ENCODE data around the gene ERCC6.

ERCC6 gene

DNA sequence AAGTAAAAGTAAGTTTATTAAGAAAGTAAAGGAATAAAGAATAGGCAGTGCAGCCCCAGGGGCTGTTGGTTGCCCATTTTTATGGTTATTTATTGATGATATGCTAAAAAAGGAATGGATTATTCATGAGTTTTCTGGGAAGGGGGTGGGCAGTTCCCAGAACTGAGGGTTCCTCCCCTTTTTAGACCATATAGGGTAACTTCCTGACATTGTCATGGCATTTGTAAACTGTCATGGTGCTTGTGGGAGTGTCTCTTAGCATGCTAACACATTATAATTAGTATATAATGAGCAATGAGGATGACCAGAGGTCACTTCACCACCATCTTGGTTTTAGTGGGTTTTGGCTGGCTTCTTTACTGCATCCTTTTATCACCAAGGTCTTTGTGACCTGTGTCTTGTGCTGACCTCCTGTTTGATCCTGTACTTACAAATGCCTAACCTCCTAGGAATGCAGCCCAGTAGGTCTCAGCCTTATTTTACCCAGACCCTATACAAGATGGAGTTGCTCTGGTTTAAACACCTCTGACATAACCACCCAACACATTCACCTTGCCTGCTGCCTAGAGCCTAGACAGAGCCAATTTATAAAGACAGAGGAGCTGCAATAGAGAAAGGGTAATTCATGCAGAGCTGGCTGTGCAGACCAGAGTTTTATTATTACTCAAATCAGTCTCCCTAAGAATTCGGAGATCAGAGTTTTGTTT lies 10.9 kb upstream of the ERCC6 start:
- DNase-seq (ENCODE audit: low read depth, low spot score) = no peak

DNA sequence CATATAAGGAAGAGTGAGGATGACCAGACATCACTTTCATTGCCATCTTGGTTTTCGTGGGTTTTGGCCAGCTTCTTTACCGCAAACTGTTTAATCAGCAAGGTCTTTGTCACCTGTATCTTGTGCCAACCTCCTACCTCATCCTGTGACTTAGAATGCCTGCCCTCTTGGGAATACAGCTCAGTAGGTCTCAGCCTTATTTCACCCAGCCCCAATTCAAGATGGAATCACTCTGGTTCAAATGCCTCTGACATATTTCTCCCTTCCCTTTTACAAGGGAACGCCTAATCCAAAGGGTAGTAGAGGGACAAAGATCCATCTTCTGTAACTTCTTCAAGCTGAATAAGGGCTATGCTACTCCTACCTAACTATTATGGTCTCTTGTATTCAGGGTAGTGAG lies 4.7 kb upstream of the ERCC6 start:
- DNase-seq (ENCODE audit: low read depth, low spot score) = no peak

DNA sequence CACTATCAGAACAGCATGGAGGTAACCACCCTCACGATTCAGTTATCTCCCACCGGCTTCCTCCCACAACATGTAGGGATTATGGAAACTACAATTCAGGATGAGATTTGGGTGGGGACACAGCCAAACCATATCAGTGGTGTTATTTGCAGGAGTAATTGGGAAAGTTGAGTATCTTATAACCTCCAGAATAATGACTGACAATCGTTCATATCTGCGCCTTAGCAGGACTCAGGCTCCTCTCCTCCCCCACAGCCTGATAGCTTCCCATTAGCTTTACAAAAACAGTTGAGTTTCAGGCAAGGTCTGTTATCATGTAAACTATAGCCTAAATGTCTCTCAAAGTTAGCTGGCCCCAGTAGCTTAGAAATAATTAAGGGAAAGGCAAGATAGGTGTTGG lies 3.4 kb upstream of the ERCC6 start:
- no peak for DNase-seq (ENCODE audit: low read depth, low spot score)

DNA sequence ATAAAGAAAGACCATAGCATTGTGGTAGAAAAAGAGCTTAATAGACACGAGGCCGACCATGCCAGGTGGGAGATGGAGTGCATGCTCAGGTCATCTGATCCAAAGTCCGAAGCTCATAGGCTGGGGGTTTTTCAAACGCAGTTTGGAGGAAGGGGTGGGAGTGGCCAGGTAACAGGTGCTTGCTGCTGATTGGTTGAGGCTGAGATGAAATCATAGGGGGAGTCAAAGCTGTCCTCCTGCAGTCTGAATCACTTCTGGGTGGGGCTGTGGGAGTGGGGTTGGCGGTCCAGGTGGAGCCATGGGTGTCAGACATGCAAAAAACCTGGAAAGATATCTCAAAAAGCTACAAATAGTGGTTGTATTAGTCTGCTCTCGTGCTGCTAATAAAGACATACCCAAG lies 2.8 kb upstream of the ERCC6 start:
- DNase-seq (ENCODE audit: low read depth, low spot score) = no peak

DNA sequence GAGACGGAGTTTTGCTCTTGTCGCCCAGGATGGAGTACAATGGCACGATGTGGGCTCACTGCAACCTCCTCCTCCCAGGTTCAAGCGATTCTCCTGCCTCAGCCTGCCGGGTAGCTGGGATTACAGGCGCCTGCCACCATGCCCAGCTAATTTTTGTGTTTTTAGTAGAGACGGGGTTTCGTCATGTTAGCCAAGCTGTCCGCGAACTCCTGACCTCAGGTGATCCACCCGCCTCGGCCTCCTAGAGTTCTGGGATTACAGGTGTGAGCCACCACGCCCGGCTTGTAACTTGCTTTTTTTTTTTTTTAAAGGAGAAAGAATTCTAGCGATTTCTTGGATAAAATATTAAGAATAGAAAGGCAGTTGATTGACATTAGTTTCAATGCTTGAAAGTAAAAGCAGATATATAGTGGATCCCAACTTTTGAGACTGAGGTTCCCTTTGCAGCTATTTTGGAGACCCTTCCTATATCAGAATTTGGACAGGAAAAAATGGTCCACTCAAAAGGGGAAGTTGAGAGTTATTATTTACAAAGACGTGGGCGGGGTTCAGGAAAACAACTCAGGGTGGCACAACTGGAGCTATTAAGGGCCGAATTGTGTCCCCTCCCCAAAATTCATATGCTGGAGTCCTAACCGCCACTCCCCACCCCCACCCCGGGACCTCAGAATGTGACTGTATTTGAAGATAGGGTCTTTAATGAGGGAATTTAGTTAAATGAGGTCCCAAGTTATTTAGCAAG lies 1.3 kb upstream of the ERCC6 start:
- no peak for DNase-seq (ENCODE audit: low read depth, low spot score)

DNA sequence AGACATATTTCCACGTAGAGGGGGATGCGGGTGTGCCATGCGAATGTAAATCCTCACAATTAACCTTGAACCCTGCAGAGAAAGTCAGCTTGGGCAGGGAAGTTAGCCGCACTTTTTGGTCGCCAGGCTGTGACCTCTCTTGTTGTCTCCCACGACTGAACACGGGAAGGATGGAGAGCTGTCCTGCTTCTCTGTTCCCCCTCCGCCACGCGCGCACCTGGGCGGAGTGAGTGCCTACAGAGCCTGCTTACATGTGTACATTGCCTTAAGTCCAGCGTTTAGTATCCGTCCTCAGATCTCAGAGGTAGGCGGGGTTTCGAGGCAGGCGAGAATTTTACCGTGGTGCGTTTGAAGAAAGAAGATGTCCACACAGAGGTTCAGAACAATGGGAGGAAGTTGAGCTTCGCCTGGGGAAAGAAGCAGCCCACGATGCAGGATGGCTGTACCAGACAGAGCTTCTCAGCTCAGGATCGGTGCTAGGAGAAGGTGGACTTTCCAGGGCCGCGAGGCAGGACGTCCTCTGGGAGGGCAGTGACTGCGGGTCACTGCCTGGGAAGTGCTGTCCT lies 482 bp upstream of the ERCC6 start:
- DNase-seq (ENCODE audit: low read depth, low spot score) = peak; percentile 60

DNA sequence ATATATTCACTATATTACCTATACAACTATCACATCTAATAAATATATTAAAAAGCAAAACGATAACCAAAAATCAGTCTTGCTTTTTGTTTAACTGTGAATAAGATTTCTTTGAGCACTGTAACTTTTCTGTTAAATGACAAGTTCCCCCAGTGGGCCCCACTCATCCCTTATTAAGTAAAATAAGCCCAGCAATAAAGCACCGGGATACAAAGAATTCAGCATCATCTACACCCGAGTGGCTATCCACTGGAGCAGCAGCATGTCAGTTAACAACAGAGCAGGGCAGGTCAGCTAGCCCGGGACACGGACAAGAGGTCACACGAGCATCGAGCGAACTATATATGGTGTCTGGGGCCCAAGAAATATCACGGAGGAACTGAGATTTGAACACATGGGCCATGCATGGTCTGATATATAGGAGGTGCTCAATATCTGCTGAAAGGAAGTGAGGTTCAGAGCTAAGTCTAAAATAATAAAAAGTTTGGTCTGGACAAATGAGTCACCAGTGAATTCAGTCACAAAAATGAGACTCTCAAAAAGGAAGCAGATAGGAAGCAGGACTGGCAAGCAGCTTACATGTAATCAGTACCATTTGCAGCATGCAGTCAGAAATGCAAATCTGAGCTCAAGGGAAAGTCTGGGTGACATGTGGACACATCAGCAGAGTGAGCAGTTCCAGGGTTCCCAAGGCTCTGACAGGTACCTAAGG lies 4.1 kb downstream of the ERCC6 start:
- peak; percentile 39 for DNase-seq (ENCODE audit: low read depth, low spot score)

DNA sequence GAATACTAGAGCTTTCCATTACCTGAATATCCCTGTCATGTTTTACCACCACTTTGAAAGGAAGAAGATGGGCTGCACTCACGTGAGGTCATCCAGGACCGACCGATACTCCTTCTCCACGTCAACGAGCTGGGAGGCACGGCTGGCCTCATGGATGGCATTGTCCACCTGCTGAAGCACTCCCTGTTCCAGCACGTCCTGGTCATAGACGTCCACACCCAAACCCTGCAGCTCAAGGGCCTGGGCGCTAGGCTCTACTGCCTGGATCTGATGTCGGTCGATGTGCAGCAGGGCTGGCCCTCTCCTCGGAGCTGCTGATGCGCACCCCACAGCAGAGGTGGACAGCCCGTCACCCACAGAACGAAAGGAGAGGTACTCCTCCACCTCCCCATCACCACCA lies 6.5 kb downstream of the ERCC6 start:
- DNase-seq (ENCODE audit: low read depth, low spot score) = no peak

DNA sequence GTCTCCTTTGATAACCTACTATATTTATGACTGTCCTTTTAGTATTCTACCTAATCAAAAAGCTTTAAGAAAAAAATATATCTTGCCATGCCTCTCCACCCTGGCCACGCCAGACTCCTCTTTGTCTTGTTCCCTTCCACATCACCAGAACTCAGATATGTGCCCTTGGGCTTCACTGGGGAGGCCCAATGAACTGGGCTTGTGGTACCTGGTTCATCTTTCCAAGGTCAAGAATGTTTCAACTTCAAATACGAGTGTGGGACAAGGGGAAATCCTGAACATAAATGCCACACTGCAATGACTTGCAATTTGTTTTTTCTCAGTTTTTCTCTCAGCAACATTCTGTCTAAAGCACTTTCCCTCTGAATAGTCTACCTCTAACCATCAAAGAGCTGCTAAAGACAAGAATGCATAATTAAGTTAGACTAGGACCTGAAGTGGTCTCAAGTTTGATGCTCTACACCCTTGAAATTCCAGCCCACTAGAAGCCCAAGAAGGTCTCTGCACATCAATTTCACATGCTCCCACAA lies 9.9 kb downstream of the ERCC6 start:
- DNase-seq (ENCODE audit: low read depth, low spot score) = no peak

DNA sequence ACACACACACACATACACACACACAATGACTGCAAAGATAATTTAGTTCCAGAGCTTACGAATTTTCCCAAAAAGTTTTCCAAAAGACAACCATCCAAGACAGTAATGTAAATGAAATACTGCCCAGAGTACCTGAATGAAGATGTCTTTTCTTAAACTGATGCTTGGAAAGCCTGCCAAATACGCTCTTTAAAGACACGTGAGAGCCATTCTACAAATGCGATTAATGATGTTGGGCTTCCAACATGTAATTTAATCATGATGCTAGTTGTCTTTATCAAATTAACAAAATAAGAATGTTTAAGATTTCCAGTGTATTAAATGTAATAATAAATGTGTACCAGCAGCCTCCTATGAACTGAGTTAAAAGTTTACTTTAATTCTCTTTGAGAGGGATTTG lies 11.1 kb downstream of the ERCC6 start:
- no peak for DNase-seq (ENCODE audit: low read depth, low spot score)

DNA sequence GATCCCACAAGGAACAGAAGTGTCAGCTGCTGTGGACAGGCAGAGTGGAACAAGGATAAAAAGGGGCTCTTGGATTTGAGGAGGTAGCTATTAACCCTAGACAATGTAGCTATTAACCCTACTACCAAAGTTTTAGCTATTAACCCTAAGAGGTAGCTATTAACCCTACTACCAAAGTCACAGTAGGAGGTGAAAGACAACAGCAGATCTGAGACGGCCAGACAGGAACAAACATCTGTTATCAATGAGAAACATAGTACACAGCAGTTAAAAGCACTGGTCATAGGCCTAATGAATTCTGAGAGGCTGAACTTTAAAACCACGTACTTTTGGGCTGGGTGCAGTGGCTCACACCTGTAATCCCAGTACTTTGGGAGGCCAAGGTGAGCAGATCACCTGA lies 11.9 kb downstream of the ERCC6 start:
- no peak for DNase-seq (ENCODE audit: low read depth, low spot score)

DNA sequence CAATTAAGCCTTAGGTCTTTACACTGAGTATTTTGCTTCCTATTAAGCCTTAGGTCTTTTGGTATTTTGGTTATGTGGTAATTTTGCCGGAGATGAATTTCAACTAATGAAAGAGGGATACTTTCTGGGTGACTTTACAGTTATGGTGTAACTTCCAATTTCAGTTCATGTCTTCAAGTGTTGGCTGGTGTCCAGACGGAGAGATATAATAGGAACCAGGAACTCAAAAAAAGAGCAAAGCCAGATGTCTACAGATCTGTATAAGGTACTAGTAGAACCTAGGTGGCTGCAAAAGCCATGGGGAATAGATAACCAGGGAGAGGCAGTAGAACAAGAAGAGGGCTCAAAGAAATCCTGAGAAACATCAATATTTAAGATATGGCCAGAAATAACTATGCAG lies 12.3 kb downstream of the ERCC6 start:
- DNase-seq (ENCODE audit: low read depth, low spot score) = no peak

DNA sequence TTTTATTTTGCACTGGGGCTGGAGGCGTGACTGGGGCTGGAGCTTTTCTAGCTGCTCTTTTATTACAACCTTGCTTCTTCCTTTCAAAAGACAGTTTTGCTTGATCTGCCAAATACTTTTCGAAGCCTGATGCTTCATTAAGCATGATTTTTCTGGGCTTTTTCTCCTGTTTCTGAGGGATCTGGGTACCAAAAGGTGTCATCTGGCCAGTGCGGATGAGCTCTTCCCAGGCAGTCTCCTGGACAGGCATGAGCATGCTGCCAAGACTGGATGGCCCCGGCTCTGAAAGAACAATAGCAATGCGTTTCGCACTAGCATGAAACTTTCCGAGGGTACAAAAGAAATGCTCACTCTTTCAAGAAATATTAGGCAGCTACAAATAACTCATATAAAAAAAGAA lies 14.4 kb downstream of the ERCC6 start:
- no peak for DNase-seq (ENCODE audit: low read depth, low spot score)

DNA sequence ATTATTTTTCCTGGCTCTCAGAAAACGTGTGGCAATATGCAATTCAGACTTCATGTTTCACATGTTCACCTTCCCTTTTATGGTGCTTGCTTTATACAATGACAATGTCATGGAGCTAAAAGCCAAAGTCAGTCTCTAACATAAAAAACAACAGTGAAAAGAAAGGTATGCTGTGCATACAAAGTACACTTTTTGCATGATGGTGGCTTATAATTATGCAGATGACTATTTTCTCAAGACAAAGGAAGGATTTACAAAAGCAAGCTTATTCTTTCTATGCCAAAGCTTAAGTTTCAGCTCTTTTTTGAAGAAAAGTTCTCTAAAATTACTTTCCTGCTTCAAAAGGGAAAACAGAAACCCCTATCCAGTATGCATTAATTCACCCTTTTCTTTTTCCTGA lies 15.6 kb downstream of the ERCC6 start:
- DNase-seq (ENCODE audit: low read depth, low spot score) = no peak

DNA sequence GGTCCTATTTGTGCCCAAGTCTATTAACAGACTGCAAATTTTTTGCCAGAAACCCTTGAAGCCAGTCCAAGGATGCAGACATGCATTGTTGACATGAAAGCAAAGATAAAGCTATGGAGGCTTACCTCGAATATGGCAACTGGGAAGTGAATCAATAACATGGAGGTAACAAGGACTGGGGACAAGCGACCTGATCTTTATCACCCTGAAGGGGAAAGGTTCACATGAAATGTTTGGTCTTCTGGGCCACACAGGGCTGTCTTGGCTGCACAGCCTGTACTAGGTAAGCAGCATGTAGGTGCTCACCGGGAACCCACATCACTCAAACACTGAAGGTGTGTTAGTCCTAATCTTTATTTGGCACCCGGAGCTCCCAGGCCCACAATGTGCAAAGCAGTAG lies 17.9 kb downstream of the ERCC6 start:
- DNase-seq (ENCODE audit: low read depth, low spot score) = peak; percentile 8

DNA sequence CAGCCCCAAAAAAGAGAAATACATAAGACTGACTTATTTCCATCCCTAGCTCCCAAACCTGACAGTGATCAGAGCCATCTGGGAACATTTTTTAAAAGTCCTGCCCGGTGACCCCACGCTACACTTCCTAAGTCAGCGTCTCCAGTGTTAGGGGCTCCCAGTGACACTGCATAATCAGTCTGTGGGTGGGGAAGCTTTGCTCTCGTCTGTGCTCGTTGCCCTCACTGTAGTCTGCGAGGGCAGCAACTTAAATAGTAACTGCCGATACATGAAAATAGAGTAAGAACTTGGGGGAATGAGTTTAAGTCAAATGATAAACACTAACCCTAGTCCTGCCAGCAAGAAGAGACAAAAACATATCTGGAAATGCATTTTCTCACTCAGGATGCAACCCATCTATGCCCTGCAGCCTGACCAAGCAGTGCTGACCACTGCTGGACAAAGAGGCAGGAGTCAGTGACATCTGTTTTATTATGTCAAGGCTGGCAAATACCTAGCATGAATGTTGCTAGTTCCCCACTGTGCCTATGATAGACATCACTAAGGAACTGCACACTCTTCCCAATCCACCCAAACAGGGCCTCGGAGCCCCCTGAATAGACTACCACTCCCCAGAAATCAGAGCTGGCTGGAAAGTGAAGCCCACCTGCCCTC lies 18.7 kb downstream of the ERCC6 start:
- DNase-seq (ENCODE audit: low read depth, low spot score) = no peak

DNA sequence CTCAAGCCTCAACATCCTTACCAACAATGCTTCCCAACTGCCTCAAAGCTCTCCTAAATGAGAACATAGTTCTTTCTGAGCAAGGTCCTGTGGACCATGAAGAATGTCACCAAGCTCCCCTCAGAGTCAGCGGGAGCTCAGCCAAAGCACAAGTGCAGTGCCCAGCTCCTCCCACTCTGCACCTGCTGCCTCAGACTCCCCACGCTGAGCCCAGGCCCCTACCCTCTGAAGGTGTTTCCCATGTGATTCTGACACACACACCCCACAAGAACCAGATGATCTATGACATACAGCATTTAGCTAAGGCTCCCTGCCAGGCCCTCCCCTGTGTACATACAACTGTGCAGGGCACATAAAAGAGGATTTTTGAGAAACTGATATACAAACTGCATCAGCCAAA lies 19.2 kb downstream of the ERCC6 start:
- no peak for DNase-seq (ENCODE audit: low read depth, low spot score)

DNA sequence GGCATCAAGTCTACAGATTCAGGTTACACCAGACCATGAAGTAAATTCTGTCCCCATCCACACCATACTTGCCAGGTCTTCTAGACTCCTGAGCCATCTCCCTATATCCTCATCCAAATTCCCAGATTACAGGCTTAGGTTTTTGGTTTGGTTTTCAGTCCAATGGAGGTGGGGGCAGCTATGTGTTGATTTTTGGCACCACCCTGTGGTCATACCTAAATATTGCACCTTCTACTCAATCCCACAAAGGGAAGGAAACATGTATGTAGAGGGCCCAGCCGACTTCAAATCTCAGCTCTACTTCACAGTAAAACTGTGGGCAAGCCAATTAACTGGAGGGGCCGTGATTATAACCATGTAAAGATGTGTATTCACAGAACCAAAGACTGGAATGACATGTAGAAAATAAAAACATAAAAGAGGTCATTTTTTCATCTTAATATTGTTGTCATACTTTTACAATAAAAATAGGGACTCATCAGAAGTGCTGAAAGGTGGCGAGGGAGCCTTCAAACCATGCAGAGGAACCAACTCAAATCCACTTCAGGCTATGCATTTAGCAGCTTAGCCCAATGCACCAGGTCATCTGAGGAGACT lies 19.8 kb downstream of the ERCC6 start:
- DNase-seq (ENCODE audit: low read depth, low spot score) = peak; percentile 71

DNA sequence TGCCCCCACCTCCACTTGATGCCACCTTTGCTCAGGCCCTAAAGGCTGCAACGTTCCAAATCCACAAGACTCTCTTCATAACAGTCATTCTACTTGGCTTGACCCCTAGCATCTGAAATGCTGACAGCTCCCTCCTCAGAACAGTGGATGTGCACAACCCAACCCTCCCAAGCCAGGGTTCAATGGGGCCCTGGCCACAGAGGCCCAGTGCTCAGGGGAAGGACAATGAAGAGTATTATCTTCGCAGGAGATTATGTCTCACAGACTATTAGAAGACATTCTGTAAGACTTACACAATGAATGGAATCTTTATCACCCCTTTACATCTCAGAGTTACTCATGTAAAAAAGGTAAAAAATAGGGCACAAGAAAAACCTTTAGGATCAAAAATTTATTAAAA lies 20.4 kb downstream of the ERCC6 start:
- no peak for DNase-seq (ENCODE audit: low read depth, low spot score)

DNA sequence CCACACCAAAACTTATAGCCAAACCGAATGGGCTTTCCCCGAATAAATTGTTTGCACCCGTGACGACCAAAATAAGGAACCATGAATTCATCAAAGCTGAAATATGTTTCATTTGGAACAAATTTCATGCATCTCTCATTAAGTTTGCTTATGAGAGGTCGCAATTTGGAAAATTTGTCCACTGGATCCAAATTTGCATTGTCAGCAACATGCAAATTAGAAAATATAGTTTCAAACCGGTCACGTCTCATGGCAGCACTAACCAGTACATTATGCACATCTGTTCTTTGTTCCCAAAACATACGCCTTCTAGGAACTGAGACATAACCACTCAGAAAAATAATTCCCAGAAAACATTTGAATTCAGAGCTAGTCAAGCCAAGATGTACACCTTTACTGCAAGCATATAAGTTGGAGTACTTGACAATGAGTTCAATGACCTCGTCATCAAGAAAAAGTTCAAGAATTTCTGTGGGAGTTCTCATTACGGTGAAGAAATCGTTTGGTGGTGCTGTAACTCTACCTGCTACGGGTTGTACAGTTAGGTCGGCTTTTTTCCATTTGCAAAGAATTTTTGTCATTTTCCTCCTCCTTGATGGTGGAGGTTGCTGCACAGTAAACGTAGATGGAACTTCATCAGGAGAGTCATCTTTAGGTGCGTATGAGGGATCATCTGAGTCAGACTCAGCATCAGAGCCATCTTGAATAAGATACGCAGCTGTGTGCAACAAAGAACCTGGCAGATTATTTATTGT lies 22.5 kb downstream of the ERCC6 start:
- DNase-seq (ENCODE audit: low read depth, low spot score) = no peak

All from astrocyte of the hippocampus (primary cell).